ENCODE results near the gene CPNE5. TPM values are rescaled to one million over a fixed set of nuclear protein-coding genes. Genes with fewer than 3 reads are reported as not detected.

CPNE5 gene
- polyA plus RNA-seq, 2 of the 4 experiments (the other 2 are of a cell fraction): 0.03 to 0.13 TPM

GRCh38 chr6:36833182-36833789 is 6.0 kb downstream of the CPNE5 start:
- ChIA-PET POLR2A (no interaction called here), CTCF (interaction anchor here (0.6 to 1.4 kb wide), 4 partner anchors 51 to 213 kb away, joined by 3 read pairs; no protein-coding TSS in a partner anchor)
- Histone ChIP-seq H3K4me2 (no peak overlapping the region), H3K9me3 (no peaks in the 10 kb centered on the region), H3K4me1 (no peaks in the 10 kb centered on the region), H3K4me3 (no peak overlapping the region), H3K27ac (no peak overlapping the region)
- TF ChIP-seq FOSB (CRISPR knock-in tag; IDR thresholded peaks at IDR 0.05) (no peak), HEYL (CRISPR knock-in tag; IDR thresholded peaks at IDR 0.05) (no peak), POLR2AphosphoS2 (conservative IDR thresholded peaks at IDR 0.05; ENCODE audit: low read length) (no peak), CHD2 (IDR thresholded peaks at IDR 0.05; ENCODE audit: low read length, partially characterized antibody) (no peak), RCOR1 (IDR thresholded peaks at IDR 0.05; ENCODE audit: low read depth, low read length) (no peak), ZFP36 (IDR thresholded peaks at IDR 0.05; ENCODE audit: borderline replicate concordance, partially characterized antibody) (no peak), HOXB5 (CRISPR knock-in tag; IDR thresholded peaks at IDR 0.05) (no peak), TP53 (CRISPR knock-in tag; IDR thresholded peaks at IDR 0.05) (no peak), TFCP2L1 (CRISPR knock-in tag; IDR thresholded peaks at IDR 0.05) (no peak), CHD4 (IDR thresholded peaks at IDR 0.05; ENCODE audit: borderline replicate concordance) (no peak), ZC3H11A (IDR thresholded peaks at IDR 0.05) (no peak), EHF (CRISPR knock-in tag; IDR thresholded peaks at IDR 0.05) (no peak), KDM5A (IDR thresholded peaks at IDR 0.05) (no peak), JUN (IDR thresholded peaks at IDR 0.05) (no peak), NR3C1 (IDR thresholded peaks at IDR 0.05) (no peak), HES2 (IDR thresholded peaks at IDR 0.05) (no peak), USF2 (IDR thresholded peaks at IDR 0.05) (no peak), MYC (IDR thresholded peaks at IDR 0.05; ENCODE audit: borderline replicate concordance, low read length) (no peak)
- FAIRE-seq (no peak), DNase-seq (ENCODE audit: low read depth in 1 of 2, low spot score in 1 of 2) (no peak), ATAC-seq (no peak)
- WGBS (ENCODE audit: missing lambda C conversion rate): 86% methylated on average over 7 of the region's 7 CpGs

GRCh38 chr6:36832313-36832712 is 6.9 kb downstream of the CPNE5 start:
- DNase-seq (ENCODE audit: low read depth in 1 of 2, low spot score in 1 of 2) (no peak), FAIRE-seq (no peak), ATAC-seq (no peak)
- Histone ChIP-seq H3K4me1 (no peaks in the 10 kb centered on the region), H3K9me3 (no peaks in the 10 kb centered on the region), H3K27ac (no peak overlapping the region), H3K4me2 (no peak overlapping the region), H3K4me3 (no peak overlapping the region)
- ChIA-PET CTCF (no interaction called here), POLR2A (no interaction called here)
- no peak for TF ChIP-seq HOXA7 (CRISPR knock-in tag; IDR thresholded peaks at IDR 0.05)
- no peak for TF ChIP-seq ZC3H11A (IDR thresholded peaks at IDR 0.05)
- WGBS (ENCODE audit: missing lambda C conversion rate): 92% methylated on average over 5 of the region's 5 CpGs

GRCh38 chr6:36830577-36830976 is 8.7 kb downstream of the CPNE5 start:
- TF ChIP-seq TP53 (CRISPR knock-in tag; IDR thresholded peaks at IDR 0.05) (no peak), HEYL (CRISPR knock-in tag; IDR thresholded peaks at IDR 0.05) (no peak), RNF2 (IDR thresholded peaks at IDR 0.05; ENCODE audit: borderline replicate concordance, low read depth) (no peak), RFX5 (IDR thresholded peaks at IDR 0.05) (no peak), USF2 (IDR thresholded peaks at IDR 0.05) (no peak), MAX (IDR thresholded peaks at IDR 0.05) (no peak), ATOH8 (CRISPR knock-in tag; IDR thresholded peaks at IDR 0.05; ENCODE audit: low read depth) (no peak), JUN (IDR thresholded peaks at IDR 0.05) (no peak), BHLHE40 (IDR thresholded peaks at IDR 0.05; ENCODE audit: low read depth, low read length) (no peak), PBX3 (IDR thresholded peaks at IDR 0.05) (no peak), GATA3 (IDR thresholded peaks at IDR 0.05; ENCODE audit: borderline replicate concordance) (no peak), CEBPB (IDR thresholded peaks at IDR 0.05) (no peak), HES2 (IDR thresholded peaks at IDR 0.05) (no peak), RCOR1 (IDR thresholded peaks at IDR 0.05; ENCODE audit: low read depth, low read length) (no peak)
- no peak for DNase-seq (ENCODE audit: low read depth in 1 of 2, low spot score in 1 of 2)
- no peak for ATAC-seq
- H3K4me2 ChIP-seq: no peak overlapping the region
- WGBS (ENCODE audit: missing lambda C conversion rate): 62% methylated on average over 2 of the region's 2 CpGs
- H3K9me3 ChIP-seq: no peaks in the 10 kb centered on the region
- H3K4me3 ChIP-seq: no peak overlapping the region
- ChIA-PET POLR2A (no interaction called here), CTCF (interaction anchor here (0.8 to 1.5 kb wide), 4 partner anchors 14 to 71 kb away, joined by 3 read pairs; no protein-coding TSS in a partner anchor)
- H3K4me1 ChIP-seq: no peaks in the 10 kb centered on the region
- H3K27ac ChIP-seq: no peak overlapping the region
- FAIRE-seq: no peak
